GM18909 (cell line): Measurements from ENCODE around the gene TPCN1.

Experiments used
- ATAC-seq: cut with Tn5 transposase; IDR thresholded peaks from one replicate; pipeline ENCODE4 v1.9.1; 2021; ENCODE audit warnings: mild to moderate bottlenecking; ENCODE audit not compliant: unreplicated experiment, poor library complexity

TPCN1 gene

GRCh38 chr12:113298472-113298817, 77.2 kb downstream of the TPCN1 start:
- ATAC-seq = no peak

GRCh38 chr12:113298861-113299545, 77.7 kb downstream of the TPCN1 start:
- ATAC-seq = no peak

- no peak for ATAC-seq
These were observed 78.5 kb downstream of the TPCN1 start for GRCh38 chr12:113299619-113300237.

- no peak for ATAC-seq
These were observed 80.5 kb downstream of the TPCN1 start for GRCh38 chr12:113301811-113302210.

- no peak for ATAC-seq
These were observed 81.2 kb downstream of the TPCN1 start for GRCh38 chr12:113302466-113302865.

GRCh38 chr12:113302886-113303640, 81.8 kb downstream of the TPCN1 start:
- ATAC-seq = no peak

GRCh38 chr12:113305281-113305856, 84.1 kb downstream of the TPCN1 start:
- ATAC-seq = no peak

GRCh38 chr12:113306382-113306781, 85.1 kb downstream of the TPCN1 start:
- ATAC-seq = no peak

- ATAC-seq = no peak
These were observed 89.2 kb downstream of the TPCN1 start for GRCh38 chr12:113310489-113310888.

GRCh38 chr12:113314121-113314529, 92.9 kb downstream of the TPCN1 start:
- ATAC-seq = no peak

- ATAC-seq = no peak
These were observed 94.1 kb downstream of the TPCN1 start for GRCh38 chr12:113315358-113315757.

GRCh38 chr12:113316155-113316554, 94.9 kb downstream of the TPCN1 start:
- no peak for ATAC-seq

- no peak for ATAC-seq
These were observed 95.9 kb downstream of the TPCN1 start for GRCh38 chr12:113317122-113317521.

- ATAC-seq = no peak
These were observed 96.9 kb downstream of the TPCN1 start for GRCh38 chr12:113318046-113318656.

- ATAC-seq = no peak
These were observed 97.8 kb downstream of the TPCN1 start for GRCh38 chr12:113318900-113319628.

GRCh38 chr12:113320401-113320800, 99.1 kb downstream of the TPCN1 start:
- ATAC-seq = no peak

GRCh38 chr12:113322343-113322742, 101.1 kb downstream of the TPCN1 start:
- no peak for ATAC-seq

- ATAC-seq = no peak
These were observed 104.7 kb downstream of the TPCN1 start for GRCh38 chr12:113325916-113326315.

- no peak for ATAC-seq
These were observed 105.6 kb downstream of the TPCN1 start for GRCh38 chr12:113326775-113327395.
